RWPE1 (cell line): ENCODE results near the gene CCDC60.

Source experiments
- CTCF ChIA-PET: fragments of 350-600 bp; sonication (Branson Sonifier 250); formaldehyde crosslinking; extraction: SDS; loops from one replicate; lab custom pipeline; 2021; lab: Yijun Ruan, JAX
- POLR2A ChIA-PET: fragments of 400-600 bp; formaldehyde crosslinking; extraction: SDS; loops from one replicate; lab custom pipeline; 2020; ENCODE audit warnings: antibody characterized with exemption; ENCODE audit not compliant: low non-redundant PET; lab: Yijun Ruan, JAX
- DNase-seq: peaks from one replicate; pipeline ENCODE4 v3.0.0; 2012; ENCODE audit warnings: low spot score
- H3K27ac ChIP-seq: fragments of 450-650 bp; 2 replicates; pipeline ENCODE4 v1.5.1; 2017
- CTCF ChIP-seq: fragments of 450-650 bp; conservative IDR thresholded peaks from 2 replicates; pipeline ENCODE4 v1.5.1; 2017; ENCODE audit warnings: low read depth, mild to moderate bottlenecking

CCDC60 gene

DNA sequence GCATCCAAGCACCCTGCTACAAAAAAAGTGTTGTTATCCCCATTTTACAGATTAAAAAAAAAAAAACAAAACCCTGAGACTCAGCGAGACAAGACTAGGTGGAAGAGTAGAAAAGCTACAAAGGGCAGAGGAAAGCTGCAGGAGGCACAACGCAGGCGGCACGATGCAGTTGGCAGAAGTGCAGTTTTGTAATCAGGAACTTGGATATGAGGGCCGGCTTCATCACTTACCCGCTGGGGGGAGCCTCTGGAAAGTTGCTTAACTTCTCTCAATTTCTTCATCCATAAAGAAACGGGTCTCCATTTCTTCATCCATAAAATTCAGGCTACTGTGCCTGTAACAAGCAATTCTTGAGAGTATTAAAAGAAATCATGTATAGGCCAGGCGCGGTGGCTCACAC lies 33.1 kb upstream of the CCDC60 start:
- TF ChIP-seq CTCF: no peak
- ChIA-PET CTCF (no interaction called here), POLR2A (no interaction called here)
- H3K27ac ChIP-seq: no peak overlapping the region
- DNase-seq: no peak

DNA sequence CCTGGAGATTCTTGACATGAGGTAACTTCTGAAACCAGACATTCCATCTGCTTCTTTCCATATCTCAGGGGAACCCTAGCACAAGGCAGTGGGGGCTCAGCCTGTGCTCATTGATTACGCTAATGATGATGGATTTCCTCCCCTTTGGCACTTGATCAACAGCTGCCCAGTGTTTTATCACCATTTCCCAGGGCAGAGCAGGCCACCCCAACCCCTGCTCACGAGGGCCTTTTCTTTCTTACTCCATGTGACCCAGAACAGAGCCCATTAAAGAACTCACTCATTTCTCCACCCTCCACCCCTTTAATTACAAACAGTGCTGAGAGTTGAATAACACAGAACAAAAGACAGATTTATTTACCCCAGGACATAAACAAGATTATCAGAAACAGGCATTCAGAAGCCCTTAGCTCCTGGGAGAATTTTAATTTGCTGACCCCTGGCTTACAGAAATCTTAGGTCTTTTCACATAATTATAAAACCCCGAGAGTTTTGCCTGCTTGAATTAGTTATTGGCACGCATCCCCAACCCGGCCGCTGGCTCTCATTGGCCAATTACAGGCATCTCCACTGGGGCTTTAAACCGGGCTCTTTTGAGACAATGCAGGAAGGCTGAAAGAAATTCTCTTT lies 32.0 kb upstream of the CCDC60 start:
- TF ChIP-seq CTCF: no peak
- no peak overlapping the region for H3K27ac ChIP-seq
- POLR2A ChIA-PET: no interaction called here
- CTCF ChIA-PET: no interaction called here
- no peak for DNase-seq

DNA sequence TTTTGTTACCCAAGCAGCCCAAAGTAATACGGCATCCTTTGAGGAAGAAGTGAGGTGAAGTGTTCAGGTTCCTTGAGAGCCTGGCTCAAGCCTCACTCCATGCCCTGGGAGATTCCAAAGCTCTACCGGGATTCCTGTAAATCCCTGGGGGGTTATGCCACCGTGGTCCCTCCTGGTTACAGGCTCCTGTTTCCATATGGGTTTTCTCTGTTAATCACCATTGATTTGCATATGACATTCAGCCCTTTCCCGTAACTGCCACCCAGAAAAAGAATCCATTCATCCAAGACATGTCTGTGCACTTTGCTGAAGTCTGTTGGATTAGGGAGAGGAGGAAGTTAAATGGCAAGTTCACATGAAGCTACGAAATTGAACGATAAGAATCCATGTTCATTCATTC lies 27.9 kb upstream of the CCDC60 start:
- no peak overlapping the region for H3K27ac ChIP-seq
- TF ChIP-seq CTCF: no peak
- ChIA-PET CTCF (interaction anchor here (0.6 kb wide), 1 partner anchor 21 kb away, joined by 3 read pairs; no protein-coding TSS in a partner anchor), POLR2A (no interaction called here)
- no peak for DNase-seq

GRCh38 chr12:119307747-119308146 lies 26.8 kb upstream of the CCDC60 start:
- CTCF ChIA-PET: interaction anchor here (0.6 to 0.7 kb wide), 2 partner anchors 106 to 173 kb away, joined by 3 to 4 read pairs; no protein-coding TSS in a partner anchor

GRCh38 chr12:119308708-119309456 lies 25.6 kb upstream of the CCDC60 start:
- ChIA-PET CTCF (no interaction called here), POLR2A (no interaction called here)
- TF ChIP-seq CTCF: no peak
- no peak overlapping the region for H3K27ac ChIP-seq
- no peak for DNase-seq

More at GRCh38 chr12:119307747-119308146, 26.8 kb upstream of the CCDC60 start:
- POLR2A ChIA-PET: no interaction called here
- no peak for TF ChIP-seq CTCF
- no peak overlapping the region for H3K27ac ChIP-seq
- DNase-seq: no peak

GRCh38 chr12:119311878-119312277 lies 22.7 kb upstream of the CCDC60 start:
- no peak for DNase-seq
- POLR2A ChIA-PET: no interaction called here
- no peak for TF ChIP-seq CTCF
- CTCF ChIA-PET: no interaction called here
- H3K27ac ChIP-seq: no peak overlapping the region
